A549 (cell line): ENCODE data around the gene NUDC.

Source experiments
- BHLHE40 ChIP-seq: IDR thresholded peaks from 2 replicates; pipeline ENCODE4 v1.6.1; 2012; ENCODE audit warnings: low read depth, low read length, inconsistent platforms
- CEBPB ChIP-seq, 2 experiments: fragments of >200 bp in 1 of 2; sonication (Bioruptor Twin) in 1 of 2; formaldehyde crosslinking in 1 of 2; IDR thresholded peaks; 2 replicates each; pipeline ENCODE4 v1.6.1; 2012 to 2016
- CTCF ChIP-seq: fragments of >200 bp; sonication (Bioruptor Twin); formaldehyde crosslinking; IDR thresholded peaks from 3 replicates; pipeline ENCODE4 v1.5.1; 2016
- ELK1 ChIP-seq: fragments of 150-350 bp; IDR thresholded peaks from 2 replicates; pipeline ENCODE4 v1.6.1; 2014; ENCODE audit warnings: low read depth, mild to moderate bottlenecking, low read length
- HOXA7 ChIP-seq: fragments of 250-450 bp; sonication (Bioruptor Pico); IDR thresholded peaks from 2 replicates; pipeline ENCODE4 v1.5.0; 2020; ENCODE audit warnings: mild to moderate bottlenecking, moderate library complexity
- JUN ChIP-seq, 2 experiments: fragments of >200 bp; sonication (Bioruptor Twin); formaldehyde crosslinking; IDR thresholded peaks; 2 replicates in 1 of 2; 3 replicates in 1 of 2; pipeline ENCODE4 v1.6.1; 2016 to 2017
- KDM1A ChIP-seq: fragments of 200-600 bp; sonication (generic); IDR thresholded peaks from 2 replicates; pipeline ENCODE4 v1.6.1; 2016; ENCODE audit warnings: low read depth, mild to moderate bottlenecking
- MAFK ChIP-seq: fragments of 450-650 bp; IDR thresholded peaks from 2 replicates; pipeline ENCODE4 v1.6.1; 2014; ENCODE audit not compliant: partially characterized antibody
- MAX ChIP-seq: IDR thresholded peaks from 2 replicates; pipeline ENCODE4 v1.6.1; 2012
- MAZ ChIP-seq: fragments of 150-350 bp; IDR thresholded peaks from 2 replicates; pipeline ENCODE4 v1.6.1; 2014; ENCODE audit warnings: antibody characterized with exemption, low read depth, low read length, borderline replicate concordance
- NFE2L2 ChIP-seq: fragments of 150-350 bp; conservative IDR thresholded peaks from 2 replicates; pipeline ENCODE4 v1.6.1; 2014; ENCODE audit warnings: low read length
- POLR2A ChIP-seq: IDR thresholded peaks from 2 replicates; pipeline ENCODE4 v1.6.1; 2012; ENCODE audit warnings: mild to moderate bottlenecking, low read length
- RAD21 ChIP-seq, 2 experiments: fragments of >200 bp in 1 of 2; sonication (Bioruptor Twin) in 1 of 2; formaldehyde crosslinking in 1 of 2; IDR thresholded peaks in 1 of 2; conservative IDR thresholded peaks in 1 of 2; 2 replicates in 1 of 2; 3 replicates in 1 of 2; pipeline ENCODE4 v1.6.1; 2012 to 2018; ENCODE audit warnings: inconsistent platforms in 1 of 2
- REST ChIP-seq: fragments of 200-600 bp; sonication (generic); IDR thresholded peaks from 2 replicates; pipeline ENCODE4 v1.6.1; 2016; ENCODE audit warnings: antibody characterized with exemption, mild to moderate bottlenecking, moderate library complexity

- no peak for TF ChIP-seq JUN (IDR thresholded peaks at IDR 0.05)
- TF ChIP-seq MAX = no peak
- no peak for TF ChIP-seq POLR2A
- no peak for TF ChIP-seq MAZ
- no peak for TF ChIP-seq HOXA7
- no peak for TF ChIP-seq CTCF
- no peak for TF ChIP-seq MAFK
- no peak for TF ChIP-seq REST
- no peak for TF ChIP-seq ELK1
- TF ChIP-seq KDM1A = no peak
- TF ChIP-seq BHLHE40 = no peak
- TF ChIP-seq RAD21 (conservative IDR thresholded peaks at IDR 0.05 in 1 of 2, IDR thresholded peaks at IDR 0.05 in 1 of 2) = no peak
- no peak for TF ChIP-seq CEBPB (IDR thresholded peaks at IDR 0.05)
- TF ChIP-seq NFE2L2 = no peak
Measured at GRCh38 chr1:26984291-26984690, 62.7 kb downstream of the NUDC start.
